GM12878 (cell line): ENCODE data around the gene ART4. TPM values are rescaled to one million over a fixed set of nuclear protein-coding genes. Genes with fewer than 3 reads are reported as not detected.

Source experiments
- ATAC-seq: fragments of 200-7000 bp; cut with Tn5 transposase; 3 replicates; pipeline ENCODE4 v1.9.1; 2020; ENCODE audit warnings: mild to moderate bottlenecking, moderate library complexity
- BruUV-seq: library from RNA; stranded (reverse); fragments of 400-500 nt; replicated peaks from 2 replicates; lab custom pipeline; 2021; lab: Mats Ljungman, UMichigan
- CTCF ChIA-PET: fragments of 300-600 bp; sonication (Branson Sonifier 250); formaldehyde crosslinking; extraction: SDS; loops from one replicate; lab custom pipeline; 2021; ENCODE audit warnings: inconsistent platforms; lab: Yijun Ruan, JAX
- POLR2A ChIA-PET: fragments of 350-600 bp; formaldehyde crosslinking; extraction: SDS; loops from one replicate; lab custom pipeline; 2021; ENCODE audit warnings: inconsistent platforms; lab: Charles Lee
- RAD21 ChIA-PET: fragments of 300-600 bp; sonication (Branson Sonifier 250); formaldehyde crosslinking; loops from one replicate; lab custom pipeline; 2023; ENCODE audit warnings: antibody characterized with exemption; ENCODE audit not compliant: unreplicated experiment; lab: Charles Lee
- SMC1A ChIA-PET: fragments of 300-600 bp; sonication (Branson Sonifier 250); formaldehyde crosslinking; loops from one replicate; lab custom pipeline; 2023; ENCODE audit not compliant: unreplicated experiment, uncharacterized antibody; lab: Charles Lee
- DNase-seq: peaks from one replicate; pipeline ENCODE4 v3.0.0-alpha.2; 2011; ENCODE audit warnings: low read depth, low spot score
- FAIRE-seq: peaks from 3 replicates; lab custom pipeline; 2011; peaks lifted over from hg19 to GRCh38; lab: Jason Lieb, UNC
- H2AFZ ChIP-seq: 2 replicates; pipeline ENCODE4 v1.6.0; 2011; ENCODE audit warnings: low read depth, low read length, control low read depth; ENCODE audit not compliant: control insufficient read depth
- H3K27ac ChIP-seq: 2 replicates; pipeline ENCODE4 v1.5.1; 2011; ENCODE audit warnings: control low read depth; ENCODE audit not compliant: control insufficient read depth, insufficient read depth
- H3K27me3 ChIP-seq, 2 experiments: replicated peaks in 1 of 2; 2 replicates each; pipeline versions ENCODE4 v1.6.0 to v1.6.1; 2011; ENCODE audit warnings: low read length in 1 of 2; ENCODE audit not compliant: control insufficient read depth in 2 of 2, insufficient read depth in 2 of 2
- H3K36me3 ChIP-seq, 2 experiments: 2 replicates each; pipeline ENCODE4 v1.5.1; 2011; ENCODE audit warnings: low read length in 1 of 2; ENCODE audit not compliant: control insufficient read depth in 2 of 2, insufficient read depth in 2 of 2
- H3K4me1 ChIP-seq: 2 replicates; pipeline ENCODE4 v1.6.1; 2011; ENCODE audit warnings: mild to moderate bottlenecking, low read length, moderate library complexity, mixed read lengths; ENCODE audit not compliant: control insufficient read depth, insufficient read depth
- H3K4me2 ChIP-seq: 2 replicates; pipeline ENCODE4 v1.6.0; 2011; ENCODE audit warnings: control low read depth; ENCODE audit not compliant: control insufficient read depth, insufficient read depth
- H3K4me3 ChIP-seq: fragments of 200-600 bp; sonication (generic); 2 replicates; pipeline ENCODE4 v1.5.1; 2016
- H3K79me2 ChIP-seq: 2 replicates; pipeline ENCODE4 v1.6.0; 2011; ENCODE audit warnings: low read length; ENCODE audit not compliant: control insufficient read depth, insufficient read depth
- H3K9ac ChIP-seq: 2 replicates; pipeline ENCODE4 v1.8.0; 2011; ENCODE audit warnings: low read length, control low read depth, mixed read lengths; ENCODE audit not compliant: control insufficient read depth, insufficient read depth
- H3K9me3 ChIP-seq: replicated peaks from 3 replicates; pipeline ENCODE4 v1.5.1; 2011; ENCODE audit warnings: mild to moderate bottlenecking, low read length; ENCODE audit not compliant: control insufficient read depth, insufficient read depth
- H4K20me1 ChIP-seq: 2 replicates; pipeline ENCODE4 v1.6.0; 2011; ENCODE audit not compliant: control insufficient read depth, insufficient read depth
- ATF7 ChIP-seq: fragments of 450-650 bp; IDR thresholded peaks from 2 replicates; pipeline ENCODE4 v1.6.1; 2016; ENCODE audit warnings: low read depth, mild to moderate bottlenecking
- PAX8 ChIP-seq: fragments of 450-650 bp; IDR thresholded peaks from 2 replicates; pipeline ENCODE4 v1.6.1; 2017; ENCODE audit warnings: mild to moderate bottlenecking, moderate library complexity
- WGBS: methylation state at CpG from one replicate; pipeline ENCODE4 v1.1.6; 2016; ENCODE audit warnings: low lambda C conversion rate; ENCODE audit not compliant: insufficient replicate concordance, insufficient coverage; ENCODE audit errors: missing lambda C conversion rate; 5-methylcytosine and 5-hydroxymethylcytosine counted together
- in situ Hi-C: fragments of 300-500 bp; cut with MboI; formaldehyde crosslinking; loops from 9 replicates; pipeline ENCODE4 v1.14.3; 2018; ENCODE audit warnings: mixed read lengths
- intact Hi-C: fragments of 100-400 bp; cut with micrococcal nuclease; formaldehyde crosslinking; loops from one replicate; pipeline ENCODE4 v1.14.2; 2022; ENCODE audit not compliant: unreplicated experiment
- polyA plus RNA-seq, 11 experiments: library from polyadenylated mRNA; depleted of rRNA in 4 of 11; unstranded in 6 of 11; stranded (reverse) in 5 of 11; fragments of >200 nt; fragmentation: Nextera tagmentation in 4 of 11; fragmentation: Illumina TruSeq in 1 of 11; extraction: Ambion mirVana in 4 of 11; extraction: Trizol in 1 of 11; gene quantifications; 1 replicate in 1 of 11; 2 replicates in 10 of 11; pipeline versions ENCODE4 v1.2.1 to v1.2.3, GENCODE V29; 2011 to 2016; ENCODE audit warnings: inconsistent platforms in 2 of 11, missing spikeins in 2 of 11, low read depth in 1 of 11
- total RNA-seq, 4 experiments: library from RNA; depleted of rRNA in 3 of 4; stranded (reverse); fragments of >200 nt in 3 of 4; fragmentation: Illumina TruSeq in 1 of 4; extraction: Trizol in 1 of 4; gene quantifications; 2 replicates each; pipeline versions ENCODE4 v1.2.1 to v1.2.3, GENCODE V29; 2013 to 2021
- TF ChIP-seq, protein P1 (sequence below): IDR thresholded peaks from 2 replicates; pipeline ENCODE4 v1.6.1; 2011; ENCODE audit warnings: borderline replicate concordance, low read depth, mild to moderate bottlenecking, moderate library complexity, mixed read lengths, low read length; ENCODE audit not compliant: insufficient read depth; ENCODE audit errors: extremely low read length

The ART4 gene
- total and polyA plus RNA-seq, 10 of the 15 experiments (the other 5 are each of a cell fraction or from before 2014, with no cell fraction given) = 0.02 TPM; not detected in 9

DNA sequence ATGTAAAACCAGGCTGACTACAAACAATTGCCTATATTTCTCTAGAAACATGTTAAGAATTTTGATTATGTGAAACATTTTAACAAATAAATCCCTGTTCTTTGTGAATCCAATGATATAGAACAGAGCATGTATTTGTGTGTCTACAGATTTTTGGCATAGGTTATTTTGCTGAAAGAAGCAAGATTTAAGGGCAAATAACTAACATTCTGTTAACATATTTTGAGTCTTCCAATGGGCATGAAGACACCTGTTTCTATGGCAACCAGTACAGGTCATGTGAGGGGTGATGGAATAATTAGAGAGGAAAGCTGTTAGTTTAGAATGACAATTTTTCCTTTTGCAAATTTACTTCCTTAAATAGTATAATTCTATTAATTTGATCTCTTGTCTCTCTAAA is 8.8 kb downstream of the ART4 start:
- Histone ChIP-seq H3K4me2 (no peak overlapping the region), H3K4me3 (no peak overlapping the region), H3K79me2 (no peaks in the 10 kb centered on the region), H3K9me3 (no peaks in the 10 kb centered on the region), H3K27me3 (no peaks in the 10 kb centered on the region; a peak in 1 of 4 replicates), H4K20me1 (no peaks in the 10 kb centered on the region), H3K9ac (no peak overlapping the region), H2AFZ (no peak overlapping the region), H3K27ac (no peak overlapping the region), H3K36me3 (no peaks in the 10 kb centered on the region), H3K4me1 (no peaks in the 10 kb centered on the region)
- in situ Hi-C loops = no loop called here
- POLR2A ChIA-PET = no interaction called here
- DNase-seq = no peak
- BruUV-seq = no TSS peak
- no peak for FAIRE-seq
- intact Hi-C loops = no loop called here
- RAD21 ChIA-PET = no interaction called here
- CTCF ChIA-PET = interaction anchor here (2.2 kb wide), 1 partner anchor 12 kb away, joined by 6 read pairs; no protein-coding TSS in a partner anchor
- SMC1A ChIA-PET = interaction anchor here (1.0 kb wide), 2 partner anchors 9 to 49 kb away, joined by 3 read pairs; no protein-coding TSS in a partner anchor
- ATAC-seq = no peak
- TF ChIP-seq, protein P1, sequence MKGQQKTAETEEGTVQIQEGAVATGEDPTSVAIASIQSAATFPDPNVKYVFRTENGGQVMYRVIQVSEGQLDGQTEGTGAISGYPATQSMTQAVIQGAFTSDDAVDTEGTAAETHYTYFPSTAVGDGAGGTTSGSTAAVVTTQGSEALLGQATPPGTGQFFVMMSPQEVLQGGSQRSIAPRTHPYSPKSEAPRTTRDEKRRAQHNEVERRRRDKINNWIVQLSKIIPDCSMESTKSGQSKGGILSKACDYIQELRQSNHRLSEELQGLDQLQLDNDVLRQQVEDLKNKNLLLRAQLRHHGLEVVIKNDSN = no peak
- TF ChIP-seq PAX8 = no peak

DNA sequence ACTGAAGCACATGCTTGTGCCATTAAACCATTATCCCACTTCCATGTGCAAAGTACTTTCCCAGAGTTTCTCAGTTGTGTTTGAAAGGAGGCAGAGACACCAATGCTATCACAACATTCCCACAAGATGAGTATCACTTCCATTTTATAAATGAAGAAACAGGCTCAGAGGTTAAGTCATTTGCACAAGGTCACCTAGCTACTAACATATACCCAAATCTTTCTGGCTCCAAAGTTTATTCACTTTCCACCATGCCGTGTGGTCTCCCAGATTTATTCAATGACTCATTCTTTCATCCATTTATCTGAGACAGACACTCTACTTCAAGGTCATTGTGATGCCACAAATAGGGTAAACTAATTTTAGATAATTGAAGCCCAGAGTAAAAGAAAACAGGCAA is 9.4 kb downstream of the ART4 start:
- SMC1A ChIA-PET = interaction anchor here (0.7 to 1.3 kb wide), 4 partner anchors 9 to 154 kb away, joined by 3 to 5 read pairs (median 3); no protein-coding TSS in a partner anchor
- RAD21 ChIA-PET = no interaction called here
- intact Hi-C loops = no loop called here
- WGBS = 83% methylated on average over 1 of the region's 1 CpG
- ATAC-seq (no peak), DNase-seq (no peak), FAIRE-seq (no peak)
- POLR2A ChIA-PET = no interaction called here
- Histone ChIP-seq H4K20me1 (no peaks in the 10 kb centered on the region), H3K36me3 (no peaks in the 10 kb centered on the region), H3K4me3 (no peak overlapping the region)
- TF ChIP-seq ATF7 = no peak
- TF ChIP-seq, all 136 proteins: peak for 0
- Histone ChIP-seq H2AFZ (no peak overlapping the region), H3K4me1 (no peaks in the 10 kb centered on the region), H3K27me3 (no peaks in the 10 kb centered on the region; a peak in 1 of 4 replicates), H3K4me2 (no peak overlapping the region), H3K9ac (no peak overlapping the region), H3K9me3 (no peaks in the 10 kb centered on the region), H3K79me2 (no peaks in the 10 kb centered on the region), H3K27ac (no peak overlapping the region)
- in situ Hi-C loops = no loop called here
- CTCF ChIA-PET = interaction anchor here (1.7 to 2.2 kb wide), 2 partner anchors 12 to 205 kb away, joined by 3 to 6 read pairs; no protein-coding TSS in a partner anchor
- no TSS peak for BruUV-seq
